ENCODE results near the gene CXCL6. TPM values are rescaled to one million over a fixed set of nuclear protein-coding genes. Genes with fewer than 3 reads are reported as not detected.

CXCL6 gene
- total RNA-seq, 2 donors from 2014 or later, result not detected

- Mint-ChIP-seq H3K27ac (no peak overlapping the region), H3K27me3 (peaks cover 13% of the 10 kb centered on the region), H3K4me3 (no peak overlapping the region), H3K4me1 (no peaks in the 10 kb centered on the region), H3K9me3 (no peaks in the 10 kb centered on the region), H3K36me3 (ENCODE audit: low read depth) (no peaks in the 10 kb centered on the region)
- ATAC-seq (replicated peaks), result no peak
Observed at GRCh38 chr4:73851293-73851692, 14.8 kb downstream of the CXCL6 start.

- H3K27ac Mint-ChIP-seq, result no peak overlapping the region
Observed at GRCh38 chr4:73852771-73853170, 16.3 kb downstream of the CXCL6 start.

DNA sequence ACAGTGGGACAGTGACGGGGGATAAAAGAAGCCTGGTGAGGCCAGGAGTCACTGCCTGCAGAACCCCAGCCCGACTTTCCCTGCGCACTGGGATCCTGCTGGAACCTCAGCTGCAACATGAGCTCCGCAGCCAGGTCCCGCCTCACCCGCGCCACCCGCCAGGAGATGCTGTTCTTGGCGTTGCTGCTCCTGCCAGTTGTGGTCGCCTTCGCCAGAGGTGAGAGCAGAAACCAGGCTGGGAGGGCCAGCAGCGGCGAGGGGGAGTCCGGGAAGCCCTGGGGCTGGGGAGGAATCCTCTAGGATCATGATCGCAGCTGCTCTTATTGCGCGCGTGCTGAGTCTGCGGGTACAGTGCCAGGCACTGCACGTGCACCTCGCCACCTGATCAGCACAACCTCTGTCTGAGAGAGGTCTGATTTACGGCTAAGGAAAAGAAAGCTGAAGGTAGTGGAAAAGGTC, 16.8 kb downstream of the CXCL6 start, which contains the start of gene PF4V1:
TSS of gene PF4V1 (plus strand) at position 51 of the 459 bp plus-strand sequence. CDS start at position 118, 67 bp downstream.
- Mint-ChIP-seq H3K27ac (no peak within 1 kb of the TSS), H3K4me3 (no peak within 1 kb of the TSS), H3K4me1 (no peaks in the 10 kb centered on the region), H3K27me3 (peaks cover 13% of the 10 kb centered on the region), H3K9me3 (no peaks in the 10 kb centered on the region), H3K36me3 (ENCODE audit: low read depth) (no peaks in the 10 kb centered on the region)
- no peak for ATAC-seq (replicated peaks)

More at GRCh38 chr4:73852771-73853170, 16.3 kb downstream of the CXCL6 start:
- H3K4me3 Mint-ChIP-seq, result no peak overlapping the region
- ATAC-seq (replicated peaks), result no peak
- H3K27me3 Mint-ChIP-seq, result peaks cover 13% of the 10 kb centered on the region
- no peaks in the 10 kb centered on the region for H3K9me3 Mint-ChIP-seq
- H3K36me3 Mint-ChIP-seq (ENCODE audit: low read depth), result no peaks in the 10 kb centered on the region
- H3K4me1 Mint-ChIP-seq, result no peaks in the 10 kb centered on the region

DNA sequence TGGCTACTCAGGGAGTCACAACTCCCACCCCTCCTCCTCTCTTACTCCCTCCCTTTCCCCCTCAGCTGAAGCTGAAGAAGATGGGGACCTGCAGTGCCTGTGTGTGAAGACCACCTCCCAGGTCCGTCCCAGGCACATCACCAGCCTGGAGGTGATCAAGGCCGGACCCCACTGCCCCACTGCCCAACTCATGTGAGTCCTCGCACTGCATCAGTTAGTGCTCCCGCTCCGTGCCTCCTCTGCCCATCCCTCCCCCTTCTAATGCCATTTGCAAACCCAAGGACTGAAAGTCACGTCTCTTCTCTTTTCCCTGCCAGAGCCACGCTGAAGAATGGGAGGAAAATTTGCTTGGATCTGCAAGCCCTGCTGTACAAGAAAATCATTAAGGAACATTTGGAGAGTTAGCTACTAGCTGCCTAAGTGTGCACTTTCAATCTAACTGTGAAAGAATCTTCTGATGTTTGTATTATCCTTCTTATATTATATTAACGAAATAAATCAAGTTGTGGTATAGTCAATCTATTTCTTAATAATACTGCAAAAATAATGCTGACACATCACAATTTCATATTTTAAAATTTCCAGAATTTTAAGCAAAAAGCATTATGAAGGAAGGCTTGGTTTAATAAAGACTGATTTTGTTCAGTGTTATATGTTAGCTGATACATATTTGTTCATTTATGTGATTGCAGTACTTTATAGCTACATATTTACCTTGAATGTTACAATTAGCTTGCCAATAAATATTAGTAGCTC, 17.4 kb downstream of the CXCL6 start:
- Mint-ChIP-seq H3K27me3 (peaks cover 13% of the 10 kb centered on the region), H3K4me3 (no peak overlapping the region), H3K9me3 (no peaks in the 10 kb centered on the region), H3K27ac (no peak overlapping the region), H3K4me1 (no peaks in the 10 kb centered on the region), H3K36me3 (ENCODE audit: low read depth) (no peaks in the 10 kb centered on the region)
- no peak for ATAC-seq (replicated peaks)

DNA sequence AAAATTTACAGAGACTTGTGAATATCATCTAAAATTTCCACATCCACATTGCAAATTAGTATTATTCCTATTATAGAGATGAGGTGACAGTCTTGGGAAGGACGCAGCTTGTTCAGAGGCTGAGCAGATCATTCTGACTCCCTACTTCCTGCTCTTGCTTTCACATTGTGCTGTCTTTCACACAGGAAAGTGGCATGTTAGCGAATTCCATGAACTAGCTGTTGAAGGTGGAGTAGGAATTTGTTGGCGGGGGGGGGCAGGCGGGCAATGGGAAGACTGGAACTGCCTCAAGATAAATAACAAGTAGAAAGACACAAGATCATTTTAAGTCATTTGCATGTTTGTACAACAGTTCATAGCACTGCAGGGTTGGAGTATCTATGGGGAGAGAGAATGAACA, 18.9 kb downstream of the CXCL6 start:
- no peak for ATAC-seq (replicated peaks)
- Mint-ChIP-seq H3K4me3 (no peak overlapping the region), H3K9me3 (no peaks in the 10 kb centered on the region)

DNA sequence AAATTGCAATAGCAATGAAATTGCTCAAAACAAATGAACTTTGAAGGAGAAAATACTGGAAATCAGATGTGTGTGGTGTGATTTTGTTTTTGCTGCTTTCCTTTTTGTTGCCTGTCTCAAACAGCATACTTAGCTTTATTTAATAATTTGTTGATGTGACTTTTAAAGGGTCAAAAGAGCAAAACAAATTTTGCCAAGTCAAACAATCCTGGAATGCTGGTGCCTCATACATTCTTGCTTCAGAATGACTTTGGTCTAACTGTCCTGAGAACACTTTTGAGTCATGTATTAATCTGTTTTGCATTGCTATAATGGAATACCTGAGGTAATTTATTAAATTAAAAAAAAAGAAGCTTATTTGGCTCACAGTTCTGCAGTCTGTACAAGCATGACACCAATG, 20.0 kb downstream of the CXCL6 start:
- peaks cover 7% of the 10 kb centered on the region for H3K27me3 Mint-ChIP-seq
- no peaks in the 10 kb centered on the region for H3K36me3 Mint-ChIP-seq (ENCODE audit: low read depth)
- no peaks in the 10 kb centered on the region for H3K9me3 Mint-ChIP-seq
- no peak overlapping the region for H3K27ac Mint-ChIP-seq
- ATAC-seq (replicated peaks), result no peak
- H3K4me1 Mint-ChIP-seq, result no peaks in the 10 kb centered on the region
- no peak overlapping the region for H3K4me3 Mint-ChIP-seq

More for the DNA sequence above, 18.9 kb downstream of the CXCL6 start:
- Mint-ChIP-seq H3K27ac (no peak overlapping the region), H3K36me3 (ENCODE audit: low read depth) (no peaks in the 10 kb centered on the region), H3K27me3 (peaks cover 7% of the 10 kb centered on the region), H3K4me1 (no peaks in the 10 kb centered on the region)

GRCh38 chr4:73859614-73860088, 23.2 kb downstream of the CXCL6 start:
- Mint-ChIP-seq H3K4me3 (no peak overlapping the region), H3K27me3 (peaks cover 3% of the 10 kb centered on the region), H3K4me1 (no peaks in the 10 kb centered on the region), H3K27ac (no peak overlapping the region), H3K9me3 (no peaks in the 10 kb centered on the region), H3K36me3 (ENCODE audit: low read depth) (no peaks in the 10 kb centered on the region)
- ATAC-seq (replicated peaks), result no peak

- ATAC-seq (replicated peaks), result no peak
- Mint-ChIP-seq H3K4me1 (no peaks in the 10 kb centered on the region), H3K27me3 (no peaks in the 10 kb centered on the region), H3K4me3 (no peak overlapping the region), H3K9me3 (no peaks in the 10 kb centered on the region), H3K36me3 (ENCODE audit: low read depth) (no peaks in the 10 kb centered on the region), H3K27ac (no peak overlapping the region)
Observed at GRCh38 chr4:73860181-73860580, 23.7 kb downstream of the CXCL6 start.

GRCh38 chr4:73860917-73861316, 24.4 kb downstream of the CXCL6 start:
- no peaks in the 10 kb centered on the region for H3K27me3 Mint-ChIP-seq
- no peaks in the 10 kb centered on the region for H3K9me3 Mint-ChIP-seq
- H3K4me3 Mint-ChIP-seq, result no peak overlapping the region
- no peak for ATAC-seq (replicated peaks)
- no peak overlapping the region for H3K27ac Mint-ChIP-seq
- no peaks in the 10 kb centered on the region for H3K4me1 Mint-ChIP-seq
- no peaks in the 10 kb centered on the region for H3K36me3 Mint-ChIP-seq (ENCODE audit: low read depth)

DNA sequence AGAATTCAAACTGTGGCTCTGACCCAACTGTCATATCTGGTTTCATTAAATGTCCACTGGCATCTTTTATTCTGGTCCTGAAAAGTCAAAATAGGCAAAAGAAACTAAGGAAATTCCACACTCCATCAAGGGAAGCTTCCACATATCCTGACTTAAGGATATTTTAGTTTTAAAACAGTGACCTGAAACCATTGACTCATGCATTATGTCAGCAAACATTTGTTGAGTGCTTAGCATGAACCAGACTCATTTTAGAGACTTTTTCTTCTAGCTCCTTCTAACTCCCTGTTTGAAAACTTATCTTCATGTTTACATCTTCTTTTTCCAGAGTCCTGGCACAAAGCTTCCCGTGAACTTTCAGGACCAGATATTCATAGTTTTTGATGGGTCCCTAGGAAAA, 25.8 kb downstream of the CXCL6 start:
- no peak overlapping the region for H3K27ac Mint-ChIP-seq

DNA sequence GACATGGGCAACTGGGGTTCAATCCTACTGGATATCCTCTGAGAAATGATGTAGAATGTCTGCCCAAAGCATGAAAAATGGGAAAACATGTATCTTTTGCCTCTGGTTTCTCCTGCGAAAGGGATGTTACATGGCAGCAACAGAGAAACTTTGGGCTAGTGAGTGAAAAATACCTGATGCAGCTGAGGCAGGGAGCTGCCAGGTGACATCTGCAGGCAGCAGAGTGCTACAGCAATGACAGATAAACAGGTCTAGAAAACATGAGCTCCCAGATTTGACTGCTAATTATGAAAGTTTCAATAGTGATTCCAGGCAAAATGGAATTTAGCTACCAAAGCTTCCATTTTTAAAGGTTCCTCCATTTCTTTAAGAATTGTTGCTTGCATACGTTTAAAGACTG, 27.9 kb downstream of the CXCL6 start:
- Mint-ChIP-seq H3K9me3 (no peaks in the 10 kb centered on the region), H3K4me3 (no peak overlapping the region), H3K27ac (no peak overlapping the region), H3K36me3 (ENCODE audit: low read depth) (no peaks in the 10 kb centered on the region), H3K27me3 (peaks cover 5% of the 10 kb centered on the region), H3K4me1 (no peaks in the 10 kb centered on the region)
- no peak for ATAC-seq (replicated peaks)

More for the DNA sequence above, 25.8 kb downstream of the CXCL6 start:
- Mint-ChIP-seq H3K4me1 (no peaks in the 10 kb centered on the region), H3K27me3 (no peaks in the 10 kb centered on the region), H3K9me3 (no peaks in the 10 kb centered on the region), H3K36me3 (ENCODE audit: low read depth) (no peaks in the 10 kb centered on the region), H3K4me3 (no peak overlapping the region)
- no peak for ATAC-seq (replicated peaks)

GRCh38 chr4:73864961-73865360, 28.5 kb downstream of the CXCL6 start:
- Mint-ChIP-seq H3K4me1 (no peaks in the 10 kb centered on the region), H3K27ac (no peak overlapping the region), H3K4me3 (no peak overlapping the region), H3K9me3 (no peaks in the 10 kb centered on the region), H3K27me3 (peaks cover 10% of the 10 kb centered on the region), H3K36me3 (ENCODE audit: low read depth) (no peaks in the 10 kb centered on the region)
- ATAC-seq (replicated peaks), result no peak

DNA sequence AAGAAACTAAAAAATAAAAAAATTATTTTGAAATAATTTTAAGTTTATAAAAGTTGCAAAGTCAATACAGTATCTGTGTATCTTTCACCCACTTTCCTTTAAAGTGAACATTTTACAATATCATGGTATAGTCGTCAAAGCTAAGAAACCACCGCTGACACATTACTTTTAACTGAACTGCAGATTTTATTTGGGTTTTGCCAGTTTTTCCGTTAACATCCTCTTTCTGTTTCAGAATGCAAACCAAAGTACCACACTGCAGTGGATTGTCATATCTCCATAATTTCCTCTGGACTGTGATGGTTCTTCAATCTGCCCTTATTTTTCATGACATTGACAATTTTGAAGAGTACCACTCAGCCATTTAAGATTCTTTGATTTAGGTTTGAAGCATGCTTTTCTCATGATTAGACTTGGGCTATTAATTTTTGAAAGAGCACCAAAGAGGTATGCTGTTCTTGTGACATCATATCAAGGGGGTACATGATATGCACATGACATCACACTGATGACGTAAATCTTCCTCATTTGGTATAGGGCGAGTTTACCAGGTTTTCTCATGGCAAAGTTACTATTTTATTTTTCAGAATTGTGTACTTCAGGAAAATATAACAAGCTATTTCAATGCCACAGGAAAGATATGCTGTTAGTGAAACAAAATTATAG, 29.1 kb downstream of the CXCL6 start:
- Mint-ChIP-seq H3K27ac (no peak overlapping the region), H3K9me3 (no peaks in the 10 kb centered on the region), H3K4me3 (no peak overlapping the region), H3K36me3 (ENCODE audit: low read depth) (no peaks in the 10 kb centered on the region), H3K27me3 (peaks cover 10% of the 10 kb centered on the region), H3K4me1 (no peaks in the 10 kb centered on the region)
- ATAC-seq (replicated peaks), result no peak

- Mint-ChIP-seq H3K9me3 (no peaks in the 10 kb centered on the region), H3K36me3 (ENCODE audit: low read depth) (no peaks in the 10 kb centered on the region), H3K27me3 (peaks cover 10% of the 10 kb centered on the region), H3K4me3 (no peak overlapping the region), H3K27ac (no peak overlapping the region), H3K4me1 (no peaks in the 10 kb centered on the region)
- no peak for ATAC-seq (replicated peaks)
Observed at GRCh38 chr4:73866246-73866645, 29.8 kb downstream of the CXCL6 start.

DNA sequence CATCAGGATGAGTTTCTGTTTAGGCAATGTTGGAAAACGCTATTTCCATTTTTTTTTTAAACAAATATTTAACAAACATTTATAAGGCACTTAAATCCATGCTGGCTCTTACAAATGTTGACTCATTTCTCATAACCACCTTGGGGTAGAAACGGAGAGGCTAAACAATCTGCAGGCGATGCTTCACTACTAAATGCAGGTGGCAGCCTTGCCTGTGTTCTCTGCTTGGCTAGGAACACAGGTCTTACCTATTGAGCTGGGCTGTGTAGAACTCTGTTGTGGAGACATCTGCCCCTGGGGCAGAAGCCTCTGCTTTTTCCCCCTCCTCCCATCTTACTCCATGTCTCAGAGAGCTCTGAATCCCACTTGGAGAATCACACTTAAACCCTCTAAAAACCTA, 31.3 kb downstream of the CXCL6 start:
- peaks cover 10% of the 10 kb centered on the region for H3K27me3 Mint-ChIP-seq
- ATAC-seq (replicated peaks), result no peak
- no peak overlapping the region for H3K4me3 Mint-ChIP-seq
- no peaks in the 10 kb centered on the region for H3K9me3 Mint-ChIP-seq
- H3K27ac Mint-ChIP-seq, result no peak overlapping the region
- no peaks in the 10 kb centered on the region for H3K4me1 Mint-ChIP-seq
- H3K36me3 Mint-ChIP-seq (ENCODE audit: low read depth), result no peaks in the 10 kb centered on the region
